NCI-H460 (cell line): ENCODE results near the gene INTS6. TPM values are rescaled to one million over a fixed set of nuclear protein-coding genes. Genes with fewer than 3 reads are reported as not detected.

Source experiments
- DNase-seq: peaks from one replicate; pipeline ENCODE4 v3.0.0-alpha.2; 2016; ENCODE audit warnings: low read depth; ENCODE audit errors: extremely low read depth
- total RNA-seq: library from RNA; depleted of rRNA; stranded (reverse); fragments of >200 nt; shearing (Covaris generic); gene quantifications from 2 replicates; pipeline ENCODE4 v1.2.3, GENCODE V29; 2014

INTS6 gene
- total RNA-seq, 1 experiment from 2014 or later: 75.1 TPM

- DNase-seq: no peak
Observed at GRCh38 chr13:51457086-51457815, 4.4 kb upstream of the INTS6 start.

GRCh38 chr13:51456510-51456909, 3.7 kb upstream of the INTS6 start:
- DNase-seq: no peak

- DNase-seq: no peak
Observed at GRCh38 chr13:51455532-51455931, 2.7 kb upstream of the INTS6 start.

GRCh38 chr13:51453959-51454703, 1.3 kb upstream of the INTS6 start:
- DNase-seq: no peak

- DNase-seq: no peak
Observed at GRCh38 chr13:51453207-51453958, 547 bp upstream of the INTS6 start.

- peak; percentile 44 for DNase-seq
Observed at GRCh38 chr13:51451467-51452360, 1.1 kb downstream of the INTS6 start.

GRCh38 chr13:51451134-51451466, 1.7 kb downstream of the INTS6 start:
- no peak for DNase-seq

GRCh38 chr13:51449018-51449417, 3.8 kb downstream of the INTS6 start:
- no peak for DNase-seq

GRCh38 chr13:51444922-51445321, 7.9 kb downstream of the INTS6 start:
- DNase-seq: peak; percentile 7

- no peak for DNase-seq
Observed at GRCh38 chr13:51440381-51440780, 12.5 kb downstream of the INTS6 start.

- DNase-seq: no peak
Observed at GRCh38 chr13:51437550-51438127, 15.2 kb downstream of the INTS6 start.

- DNase-seq: no peak
Observed at GRCh38 chr13:51435002-51435578, 17.7 kb downstream of the INTS6 start.

- DNase-seq: no peak
Observed at GRCh38 chr13:51432576-51432975, 20.3 kb downstream of the INTS6 start.

GRCh38 chr13:51426982-51427381, 25.9 kb downstream of the INTS6 start:
- DNase-seq: no peak

GRCh38 chr13:51425410-51426042, 27.3 kb downstream of the INTS6 start:
- no peak for DNase-seq

- DNase-seq: no peak
Observed at GRCh38 chr13:51423766-51424165, 29.1 kb downstream of the INTS6 start.

GRCh38 chr13:51422484-51422883, 30.4 kb downstream of the INTS6 start:
- DNase-seq: no peak

GRCh38 chr13:51420681-51421490, 31.9 kb downstream of the INTS6 start:
- DNase-seq: no peak
